LHCN-M2 (cell line): Measurements from ENCODE around the gene MBD3L4. TPM values are rescaled to one million over a fixed set of nuclear protein-coding genes. Genes with fewer than 3 reads are reported as not detected.
A peak's percentile ranks its signal among the peaks of the same experiment; 100 is the strongest.
"Not testable (repeated sequence)": the region's sequence is repeated elsewhere in the genome, so short reads cannot be mapped to it uniquely, and the experiment has no call there.

Experiments used
- DNase-seq: peaks from one replicate; pipeline ENCODE4 v3.0.0-alpha.2; 2012; ENCODE audit warnings: low read depth
- polyA plus RNA-seq: library from polyadenylated mRNA; unstranded; fragments of >200 nt; gene quantifications from one replicate; pipeline ENCODE4 v1.2.1, GENCODE V29; 2012; ENCODE audit warnings: missing spikeins
- total RNA-seq: library from RNA; depleted of rRNA; stranded (reverse); fragments of >200 nt; gene quantifications from 2 replicates; pipeline ENCODE4 v1.2.3, GENCODE V29; 2014; rRNA removed

Gene MBD3L4
- not detected in 2 replicates for total RNA-seq
- polyA plus RNA-seq, result not detected

GRCh38 chr19:7040079-7040478 is at the start of gene MBD3L4:
Gene MBD3L4 (minus strand): TSS chr19:7040179. CDS start chr19:7040144, 35 bp downstream.
- not testable (repeated sequence) for DNase-seq

DNA sequence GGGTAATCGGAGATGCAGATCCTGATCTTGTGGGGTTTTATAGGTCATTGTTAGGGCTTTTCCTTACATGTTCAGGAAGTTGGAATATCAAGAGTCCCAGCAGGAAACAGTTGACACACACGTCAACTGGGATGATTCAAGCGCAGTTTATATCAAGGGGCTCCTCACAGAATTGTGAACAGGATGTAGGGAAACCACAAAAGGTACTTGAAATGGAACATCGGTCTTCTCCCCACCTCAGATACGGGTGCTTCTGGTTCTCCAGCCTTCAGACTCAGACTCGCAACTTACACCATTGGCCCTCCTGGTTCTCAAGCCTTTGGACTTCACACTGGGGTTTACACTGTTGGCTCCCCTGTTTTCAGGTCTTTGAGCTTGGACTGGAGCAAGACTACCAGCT is 49.0 kb upstream of the MBD3L4 start:
- DNase-seq, result no peak

DNA sequence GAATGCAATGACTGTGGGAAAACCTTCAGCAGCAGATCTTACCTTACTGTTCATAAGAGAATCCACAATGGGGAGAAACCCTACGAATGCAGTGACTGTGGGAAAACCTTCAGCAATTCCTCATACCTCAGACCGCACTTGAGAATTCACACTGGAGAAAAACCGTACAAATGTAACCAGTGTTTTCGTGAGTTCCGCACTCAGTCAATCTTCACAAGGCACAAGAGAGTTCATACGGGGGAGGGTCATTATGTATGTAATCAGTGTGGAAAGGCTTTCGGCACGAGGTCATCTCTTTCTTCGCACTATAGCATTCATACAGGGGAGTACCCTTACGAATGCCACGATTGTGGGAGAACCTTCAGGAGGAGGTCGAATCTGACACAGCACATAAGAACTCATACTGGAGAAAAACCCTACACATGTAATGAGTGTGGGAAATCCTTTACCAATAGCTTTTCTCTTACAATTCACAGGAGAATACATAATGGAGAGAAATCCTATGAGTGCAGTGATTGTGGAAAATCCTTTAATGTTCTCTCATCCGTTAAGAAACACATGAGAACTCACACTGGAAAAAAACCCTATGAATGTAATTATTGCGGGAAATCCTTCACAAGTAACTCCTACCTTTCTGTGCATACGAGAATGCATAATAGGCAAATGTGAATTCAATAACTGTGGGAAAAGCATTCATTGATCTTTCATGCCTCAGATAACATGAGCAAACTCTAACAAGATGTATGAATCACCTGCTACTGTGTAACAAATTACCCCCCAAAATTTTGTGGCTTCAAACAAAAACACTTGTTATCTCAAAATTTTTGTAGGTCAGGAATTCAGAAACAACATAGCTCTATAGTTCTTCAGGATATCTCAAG is 43.3 kb upstream of the MBD3L4 start:
- peak; percentile 44 for DNase-seq

DNA sequence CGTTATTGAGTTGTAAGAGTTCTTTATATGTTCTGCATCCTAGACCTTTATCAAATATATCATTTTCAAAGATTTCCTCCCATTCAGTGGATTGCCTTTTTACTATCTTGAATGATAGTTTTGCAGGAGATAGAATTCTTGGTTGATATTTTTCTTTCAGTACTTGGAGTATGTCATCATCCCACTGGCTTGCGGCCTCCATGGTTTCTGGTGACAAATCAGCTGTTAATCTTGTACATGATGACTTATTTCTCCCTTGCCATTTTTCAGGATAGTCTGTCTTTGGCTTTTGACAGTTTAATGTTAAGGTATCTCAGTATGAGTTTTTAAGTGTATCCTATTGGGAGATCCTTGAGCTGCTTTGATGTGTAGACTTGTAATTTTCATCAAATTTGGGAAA is 38.0 kb upstream of the MBD3L4 start:
- no peak for DNase-seq

DNA sequence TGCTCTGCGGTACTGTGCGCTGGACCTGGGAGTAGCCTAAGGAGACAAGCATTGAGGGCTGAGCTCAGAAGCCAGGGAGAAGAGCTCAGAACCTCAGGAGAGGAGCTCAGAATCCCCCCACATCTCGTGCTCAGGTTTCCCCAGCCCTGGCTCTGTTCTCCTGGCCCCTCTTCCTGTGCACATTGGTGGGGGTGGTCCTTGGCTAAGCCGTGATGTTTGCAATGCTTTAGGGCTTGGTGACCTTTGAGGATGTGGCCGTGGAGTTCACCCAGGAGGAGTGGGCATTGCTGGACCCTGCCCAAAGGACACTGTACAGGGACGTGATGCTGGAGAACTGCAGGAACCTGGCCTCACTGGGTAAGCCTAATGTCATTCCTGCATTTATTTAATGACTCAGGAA is 36.2 kb upstream of the MBD3L4 start:
- no peak for DNase-seq

DNA sequence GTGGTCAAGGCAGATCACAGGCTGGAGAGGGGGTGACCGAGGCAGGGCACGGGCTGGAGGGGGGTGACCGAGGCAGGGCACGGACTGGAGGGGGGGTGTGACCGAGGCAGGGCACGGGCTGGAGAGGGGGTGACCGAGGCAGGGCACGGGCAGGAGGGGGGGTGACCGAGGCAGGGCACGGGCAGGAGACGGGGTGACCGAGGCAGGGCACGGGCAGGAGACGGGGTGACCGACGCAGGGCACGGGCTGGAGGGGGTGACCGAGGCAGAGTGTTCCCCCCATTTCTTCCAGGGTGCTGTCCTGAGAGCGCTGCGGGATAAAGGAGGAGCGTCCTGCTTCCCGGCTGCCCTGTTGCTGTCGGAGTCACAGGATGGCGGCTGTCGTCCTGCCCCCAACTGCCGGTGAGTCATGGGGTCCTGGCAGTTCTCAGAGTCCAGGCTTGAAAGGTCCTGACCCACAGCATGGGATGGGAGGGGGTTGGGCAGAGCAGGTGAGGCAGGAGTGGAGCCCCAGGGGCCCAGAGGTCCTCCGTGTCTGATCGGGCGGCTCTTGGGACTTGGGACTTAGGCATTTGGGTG is 34.8 kb upstream of the MBD3L4 start:
- no peak for DNase-seq

- DNase-seq, result no peak
Observed at GRCh38 chr19:7072541-7072940, 32.6 kb upstream of the MBD3L4 start.

GRCh38 chr19:7069904-7070226 is 29.9 kb upstream of the MBD3L4 start:
- DNase-seq, result no peak

DNA sequence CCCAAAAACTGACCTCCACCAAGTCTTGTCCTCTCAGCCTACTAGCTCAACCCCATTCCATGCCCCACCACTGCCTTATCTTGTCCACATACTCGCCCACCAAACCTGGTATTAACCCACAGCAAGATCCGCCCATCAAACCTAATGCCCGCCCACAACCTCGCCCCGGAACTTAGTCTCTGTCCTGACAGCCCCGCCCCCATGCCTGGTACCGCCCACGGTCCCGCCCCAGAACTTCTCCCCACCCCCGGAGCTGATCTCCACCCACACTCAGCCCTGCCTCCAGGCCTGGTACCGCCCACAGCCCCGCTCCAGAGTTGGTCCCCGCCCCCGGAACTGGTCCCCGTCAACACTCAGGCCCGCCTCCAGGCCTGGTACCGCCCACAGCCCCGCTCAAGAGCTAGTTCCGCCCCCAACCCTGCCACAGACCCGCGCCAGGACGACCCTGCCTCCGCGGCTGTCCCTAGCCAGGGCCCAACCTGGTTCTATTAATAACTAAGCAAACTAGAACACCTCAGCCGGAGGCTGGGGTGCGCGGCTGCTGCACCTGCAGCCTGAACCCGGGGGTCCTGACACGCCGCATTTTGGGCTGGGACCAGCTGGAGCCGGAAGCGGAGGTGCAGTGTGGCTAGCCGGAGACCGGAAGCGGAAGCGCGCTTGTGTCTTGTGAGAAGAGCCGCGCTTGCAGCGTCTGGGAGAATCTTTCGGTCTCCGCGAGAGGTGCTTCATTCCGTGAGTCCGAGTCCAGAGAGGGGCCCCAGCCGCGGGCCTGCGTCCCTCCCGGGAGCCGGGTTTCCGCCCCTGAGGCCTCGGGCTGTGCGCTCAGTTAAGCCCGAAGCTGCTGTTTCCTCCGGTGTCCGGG is 29.3 kb upstream of the MBD3L4 start, which contains the start of gene ZNF557:
TSS of gene ZNF557 (plus strand) at position 662 of the 862 bp plus-strand sequence. CDS start 5,372 bp downstream, outside the sequence.
- DNase-seq, result peak; percentile 94

DNA sequence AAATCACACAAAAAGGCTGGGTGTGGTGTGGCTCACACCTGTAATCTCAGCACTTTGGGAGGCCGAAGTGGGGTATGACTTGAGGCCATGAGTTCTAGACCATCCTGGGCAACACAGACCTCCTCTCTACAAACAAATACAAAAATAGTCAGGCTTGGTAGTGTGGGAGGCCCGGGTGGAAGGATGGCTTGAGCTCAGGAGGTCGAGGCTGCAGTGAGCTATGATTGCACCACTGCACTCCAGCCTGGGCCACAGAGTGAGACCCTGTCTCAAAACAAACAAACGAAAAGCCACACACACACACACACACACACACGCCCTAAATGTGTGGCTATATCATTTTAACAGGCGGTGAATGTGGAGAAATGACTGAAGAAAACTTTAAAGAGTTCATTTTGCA is 28.6 kb upstream of the MBD3L4 start:
- no peak for DNase-seq

- peak; percentile 35 for DNase-seq
Observed at GRCh38 chr19:7067716-7068115, 27.7 kb upstream of the MBD3L4 start.

DNA sequence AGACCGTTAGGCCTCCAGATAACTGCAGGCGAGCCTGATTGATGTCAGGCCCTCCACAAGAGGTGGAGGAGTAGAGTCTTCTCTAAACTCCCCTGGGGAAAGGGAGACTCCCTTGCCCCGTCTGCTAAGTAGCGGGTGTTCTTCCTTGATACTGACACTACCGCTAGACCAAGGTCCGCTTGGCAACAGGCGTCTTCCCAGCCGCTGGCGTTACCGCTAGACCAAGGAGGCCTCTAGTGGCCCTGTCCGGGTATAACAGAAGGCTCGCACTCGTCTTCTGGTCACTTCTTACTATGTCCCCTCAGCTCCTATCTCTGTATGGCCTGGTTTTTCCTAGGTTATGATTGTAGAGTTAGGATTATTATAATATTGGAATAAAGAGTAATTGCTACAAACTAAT is 27.1 kb upstream of the MBD3L4 start:
- not testable (repeated sequence) for DNase-seq

DNA sequence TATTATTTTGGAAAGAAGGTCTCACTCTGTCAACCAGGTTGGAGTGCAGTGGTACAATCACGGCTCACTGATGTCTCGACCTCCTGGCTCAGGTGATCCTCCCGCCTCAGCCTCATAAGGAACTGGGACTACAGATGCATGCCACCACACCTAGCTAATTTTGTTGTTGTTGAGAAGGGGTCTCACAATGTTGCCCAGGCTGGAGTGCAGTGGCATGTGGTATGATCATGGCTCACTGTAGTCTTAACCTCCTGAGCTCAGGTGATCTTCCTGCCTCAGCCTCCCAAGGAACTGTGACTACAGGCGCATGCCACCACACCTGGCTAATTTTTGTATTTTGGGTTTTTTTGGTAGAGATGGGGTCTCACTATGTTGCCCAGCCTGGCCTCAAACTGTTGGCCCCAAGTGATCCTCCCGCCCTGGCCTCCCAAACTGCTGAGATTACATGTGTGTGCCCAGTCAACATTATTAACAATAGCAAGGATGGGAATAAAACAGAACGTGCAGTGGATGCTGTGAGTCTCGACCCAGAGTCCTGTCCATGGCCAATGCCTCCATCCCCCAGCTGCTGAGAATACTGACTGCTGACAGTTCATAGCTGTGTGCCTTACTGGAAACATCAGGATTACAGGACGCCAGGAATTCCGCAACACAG is 23.9 kb upstream of the MBD3L4 start:
- DNase-seq, result no peak

DNA sequence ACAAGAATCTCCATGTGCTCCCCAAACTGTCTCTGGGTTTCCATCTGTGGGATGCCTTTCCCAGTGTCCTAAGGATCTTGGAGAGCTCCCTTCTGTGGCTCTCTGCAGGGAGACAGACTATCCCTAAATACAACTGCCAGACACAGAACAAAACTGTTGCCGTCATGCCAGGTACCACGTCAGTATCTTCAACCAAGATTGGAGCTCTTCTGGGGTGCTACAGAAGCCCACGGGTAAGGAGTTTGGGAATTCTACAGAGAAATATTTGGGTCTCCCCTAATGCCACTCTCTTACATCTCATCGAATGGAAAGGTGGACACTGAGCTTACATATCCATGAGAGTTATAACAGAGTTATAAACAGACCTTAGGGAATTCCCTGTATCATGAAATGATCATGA is 23.4 kb upstream of the MBD3L4 start:
- DNase-seq, result no peak

DNA sequence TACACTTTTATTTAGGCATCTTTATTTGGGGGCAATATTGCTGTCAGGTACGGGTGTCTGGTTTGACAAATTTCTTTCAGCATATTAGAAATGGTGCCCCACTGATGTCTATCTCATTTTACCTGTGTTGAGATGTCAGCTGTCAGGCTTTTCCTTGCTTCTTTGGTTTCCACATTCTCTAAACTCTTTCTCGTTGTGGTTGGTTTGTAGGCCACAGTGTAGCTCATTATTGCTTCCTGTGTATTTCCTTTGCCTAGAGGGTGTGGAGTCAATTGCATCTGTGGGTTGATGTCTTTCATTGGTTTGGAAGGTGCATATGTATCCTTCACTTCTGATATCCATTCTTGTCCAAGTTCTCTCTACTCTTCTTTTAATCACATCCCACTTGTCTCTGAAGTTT is 20.0 kb upstream of the MBD3L4 start:
- DNase-seq, result not testable (repeated sequence)

GRCh38 chr19:7058576-7058975 is 18.6 kb upstream of the MBD3L4 start, which contains the start of gene MBD3L3:
Gene MBD3L3 (minus strand): TSS chr19:7058676. CDS start chr19:7058605, 71 bp downstream.
- DNase-seq, result not testable (repeated sequence)

GRCh38 chr19:7056371-7056770 is 16.4 kb upstream of the MBD3L4 start:
- not testable (repeated sequence) for DNase-seq

DNA sequence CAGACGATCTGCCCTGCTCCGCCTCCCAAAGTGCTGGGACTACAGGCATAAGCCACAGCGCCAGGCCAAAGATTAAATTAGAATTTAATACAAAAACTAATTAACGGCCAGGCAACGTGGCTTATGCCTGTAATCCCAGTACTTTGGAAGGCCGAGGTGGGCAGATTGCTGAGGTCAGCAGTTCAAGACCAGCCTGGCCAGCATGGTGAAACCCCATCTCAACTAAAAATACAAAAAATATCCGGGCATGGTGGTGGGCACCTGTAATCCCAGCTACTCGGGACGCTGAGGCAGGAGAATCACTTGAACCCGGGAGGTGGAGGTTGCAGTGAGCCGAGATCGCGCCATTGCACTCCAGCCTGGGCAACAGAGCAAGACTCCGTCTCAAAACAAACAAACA is 15.7 kb upstream of the MBD3L4 start:
- DNase-seq, result not testable (repeated sequence)

- DNase-seq, result not testable (repeated sequence)
Observed at GRCh38 chr19:7054635-7055368, 14.8 kb upstream of the MBD3L4 start.

DNA sequence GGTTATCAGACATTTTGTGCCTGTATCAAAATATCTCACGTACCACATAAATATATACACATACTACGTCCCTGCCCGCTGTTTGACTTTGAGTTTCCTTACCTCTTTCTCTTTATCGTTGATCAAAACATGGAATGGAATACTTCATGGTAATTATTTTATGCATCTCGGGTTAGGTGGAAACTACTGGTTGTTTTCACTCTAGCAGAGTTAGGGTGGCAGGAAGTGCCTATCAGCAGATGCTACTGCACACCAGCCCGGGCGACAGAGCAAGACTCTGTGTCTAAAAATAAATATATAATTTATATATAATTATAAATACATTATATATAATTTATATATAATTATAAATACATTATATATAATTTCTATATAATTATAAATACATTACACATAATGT is 12.9 kb upstream of the MBD3L4 start:
- not testable (repeated sequence) for DNase-seq

- not testable (repeated sequence) for DNase-seq
Observed at GRCh38 chr19:7051421-7051820, 11.4 kb upstream of the MBD3L4 start.
